GM21360 (cell line): ENCODE results near the gene ACER1.
A peak's percentile ranks its signal among the peaks of the same experiment; 100 is the strongest.
"Not testable (repeated sequence)": the region's sequence is repeated elsewhere in the genome, so short reads cannot be mapped to it uniquely, and the experiment has no call there.

Experiments used
- ATAC-seq: cut with Tn5 transposase; IDR thresholded peaks from one replicate; pipeline ENCODE4 v1.9.1; 2021; ENCODE audit warnings: mild to moderate bottlenecking, moderate library complexity; ENCODE audit not compliant: unreplicated experiment

The ACER1 gene

GRCh38 chr19:6297202-6297601 lies 36.2 kb downstream of the ACER1 start:
- ATAC-seq: no peak

GRCh38 chr19:6292006-6292405 lies 41.4 kb downstream of the ACER1 start:
- ATAC-seq: no peak

DNA sequence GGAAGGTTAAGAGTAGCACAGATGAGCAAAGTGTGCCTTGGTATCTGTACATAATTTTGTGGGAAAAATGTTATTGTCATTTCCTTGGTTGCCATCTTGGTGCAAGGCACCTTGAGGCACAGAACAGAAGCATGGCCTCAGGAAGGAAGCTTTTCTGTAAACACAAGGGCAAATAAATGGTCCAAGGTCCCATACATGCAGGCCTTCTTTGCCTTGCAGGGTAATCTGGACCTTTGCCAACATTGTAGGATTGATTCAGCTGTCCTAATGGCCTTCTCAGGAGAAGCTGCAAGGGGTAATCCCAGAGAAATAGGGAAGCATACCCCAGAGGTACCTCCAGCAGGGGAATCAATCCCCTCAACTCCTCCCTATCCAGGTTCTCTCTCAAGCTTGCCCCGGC lies 44.7 kb downstream of the ACER1 start:
- ATAC-seq: no peak

DNA sequence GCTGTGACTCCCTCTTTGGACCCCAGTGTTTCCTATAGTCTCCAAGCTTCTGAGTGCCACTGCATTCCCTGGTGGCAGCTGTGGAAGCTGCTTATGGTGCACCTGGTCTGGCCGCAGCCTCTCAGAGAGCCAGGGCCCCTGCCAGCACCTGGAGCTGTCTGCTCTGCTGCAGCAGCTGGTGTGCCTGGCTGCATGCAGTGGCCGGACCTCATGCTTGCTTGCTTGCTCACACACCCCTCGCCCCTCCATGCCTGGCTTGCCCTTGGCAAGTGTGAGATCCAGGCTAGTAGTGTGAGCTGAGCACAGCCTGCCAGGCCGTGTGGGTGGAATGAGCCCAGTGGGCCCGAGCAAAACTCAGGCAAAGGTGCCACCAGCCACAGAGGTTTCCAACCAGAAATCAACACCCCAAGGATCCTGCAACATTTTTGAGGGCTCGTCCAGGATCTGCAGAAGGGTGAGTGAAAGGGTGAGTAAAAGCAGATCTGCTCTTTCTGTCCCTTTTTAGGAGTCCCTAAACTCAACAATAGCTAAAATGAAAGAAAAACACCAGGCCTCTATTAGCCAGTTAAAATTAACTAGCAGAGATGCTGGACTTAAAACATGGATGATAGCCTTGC lies 46.0 kb downstream of the ACER1 start:
- no peak for ATAC-seq

- no peak for ATAC-seq
These were observed 46.7 kb downstream of the ACER1 start for GRCh38 chr19:6286676-6287075.

DNA sequence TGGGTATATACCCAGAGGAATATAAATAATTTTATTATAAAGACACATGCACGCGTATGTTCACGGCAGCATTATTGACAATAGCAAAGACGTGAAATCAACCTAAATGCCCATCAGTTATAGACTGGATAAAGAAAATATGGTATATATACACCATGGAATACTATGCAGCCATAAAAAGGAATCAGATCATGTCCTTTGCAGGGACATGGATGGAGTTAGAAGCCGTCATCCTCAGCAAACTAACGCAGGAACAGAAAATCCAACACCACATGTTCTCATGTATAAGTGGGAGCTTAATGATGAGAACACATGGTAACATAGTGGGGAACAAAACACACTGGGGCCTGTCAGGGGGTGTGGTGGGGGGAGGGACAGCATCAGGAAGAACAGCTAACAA lies 51.0 kb downstream of the ACER1 start:
- not testable (repeated sequence) for ATAC-seq

DNA sequence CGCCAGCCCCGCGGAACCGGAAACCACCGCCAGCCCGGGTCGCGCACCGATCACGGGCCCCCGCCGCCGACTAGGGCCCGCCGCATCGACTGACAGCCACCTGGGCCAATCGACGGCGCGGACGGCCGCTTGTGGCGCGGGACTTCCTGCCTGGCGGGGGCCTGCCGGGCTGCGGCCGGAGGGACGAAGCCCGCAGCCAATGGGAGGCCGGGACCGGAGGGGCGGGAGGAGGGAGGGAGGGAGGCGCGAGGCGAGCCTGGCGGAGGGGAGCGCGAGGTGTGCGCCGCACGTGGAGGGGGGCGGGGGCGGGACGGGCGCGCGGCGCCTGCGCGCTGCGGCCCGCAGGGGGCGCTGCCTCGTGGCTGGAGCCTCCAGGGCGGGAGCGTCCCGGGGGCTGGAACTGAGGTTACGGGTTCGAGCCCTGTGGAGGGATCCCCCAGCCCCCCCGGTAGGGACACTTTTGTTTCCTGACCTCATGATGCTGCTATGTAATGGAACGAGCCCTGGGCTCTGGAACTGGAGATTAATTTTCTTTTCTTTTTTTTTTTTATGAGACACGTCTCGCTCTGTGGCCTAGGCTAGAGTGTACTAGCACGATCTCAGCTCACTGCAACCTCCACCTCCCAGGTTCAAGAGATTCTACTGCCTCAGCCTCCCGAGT lies 53.4 kb downstream of the ACER1 start, which contains the start of gene MLLT1:
TSS of gene MLLT1 (minus strand) at position 45 of the 661 bp plus-strand sequence. CDS start 191 bp downstream, outside the sequence.
- ATAC-seq: peak; percentile 78

DNA sequence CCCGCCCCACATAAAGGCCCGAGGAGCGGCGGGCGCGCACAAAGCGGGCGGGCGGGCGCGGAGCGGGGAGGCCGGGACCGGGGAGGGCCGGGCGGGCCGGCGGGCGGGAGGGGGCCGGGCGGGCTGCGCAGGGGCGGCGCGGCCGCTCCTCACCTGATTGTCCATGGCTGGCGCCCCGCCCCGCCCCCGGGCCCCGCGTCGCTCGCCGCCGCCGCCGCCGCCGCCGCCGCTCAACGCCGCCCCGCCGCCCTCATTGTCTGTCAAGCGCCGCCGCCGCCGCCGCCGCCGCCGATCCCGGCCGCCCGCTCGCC lies 53.8 kb downstream of the ACER1 start:
- ATAC-seq: peak; percentile 24

DNA sequence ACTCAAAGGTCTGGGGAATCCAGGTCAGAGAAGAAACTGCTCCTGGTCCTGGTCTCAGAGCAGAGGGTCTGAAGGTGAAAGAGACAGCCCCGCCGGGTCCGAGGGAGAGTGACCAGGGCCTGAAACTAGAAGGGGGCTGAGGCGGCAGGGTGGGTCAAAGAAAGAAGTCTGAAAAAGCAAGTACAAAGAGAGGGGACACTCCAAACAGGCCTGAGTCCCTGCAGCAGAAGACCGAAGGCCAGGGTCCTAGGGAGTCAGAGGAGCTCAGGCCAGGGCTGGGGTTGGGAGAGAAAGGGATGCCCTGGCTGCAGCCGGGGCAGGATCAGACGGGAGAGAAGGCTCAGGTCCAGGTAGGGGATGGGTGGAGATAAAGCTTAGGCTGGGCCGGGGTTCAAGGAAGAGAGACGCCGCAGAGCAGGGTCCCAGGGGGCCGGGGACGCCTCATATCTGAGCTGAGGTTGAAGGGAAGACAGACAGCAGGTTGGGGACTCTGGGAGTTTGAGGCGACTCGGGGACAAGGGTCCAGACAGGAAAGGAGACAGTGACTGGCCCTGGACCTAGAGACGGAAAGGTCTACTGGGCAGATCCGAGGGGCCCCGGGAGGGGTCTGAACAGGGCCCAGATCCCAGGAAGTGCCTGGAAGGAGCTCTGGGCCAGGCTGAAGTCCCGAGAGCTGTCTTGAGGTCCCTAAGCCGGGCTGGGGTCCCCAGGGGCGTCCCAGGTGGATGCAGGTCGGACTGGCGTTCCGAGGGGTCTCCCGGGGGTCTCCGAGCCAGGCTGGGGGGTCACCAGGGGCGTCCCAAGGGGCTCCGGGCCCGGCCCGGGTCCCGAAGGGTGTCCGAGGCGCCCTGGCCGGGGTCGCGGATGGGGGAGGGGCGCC lies 54.4 kb downstream of the ACER1 start:
- peak; percentile 10 for ATAC-seq

DNA sequence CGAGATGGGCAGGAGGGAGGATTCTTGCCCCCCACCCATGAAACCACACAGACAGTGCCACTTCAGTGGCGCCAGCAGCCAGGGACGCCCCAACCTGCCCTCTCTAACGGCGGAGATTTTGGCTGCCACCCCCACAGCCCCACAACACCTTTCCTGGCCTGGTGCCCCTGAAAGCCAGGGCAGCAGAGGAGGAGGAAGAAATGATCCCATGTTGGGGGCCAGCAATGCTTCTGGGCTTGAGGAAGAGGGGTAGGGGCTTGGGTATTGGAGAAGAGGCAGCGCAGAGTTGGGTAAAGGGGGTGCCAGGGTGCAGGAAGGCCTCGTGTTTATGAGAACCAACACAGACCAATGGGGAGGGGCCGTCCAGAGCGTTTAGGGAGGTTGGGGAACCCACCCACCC lies 55.4 kb downstream of the ACER1 start:
- no peak for ATAC-seq

GRCh38 chr19:6276447-6276846 lies 57.0 kb downstream of the ACER1 start:
- no peak for ATAC-seq

DNA sequence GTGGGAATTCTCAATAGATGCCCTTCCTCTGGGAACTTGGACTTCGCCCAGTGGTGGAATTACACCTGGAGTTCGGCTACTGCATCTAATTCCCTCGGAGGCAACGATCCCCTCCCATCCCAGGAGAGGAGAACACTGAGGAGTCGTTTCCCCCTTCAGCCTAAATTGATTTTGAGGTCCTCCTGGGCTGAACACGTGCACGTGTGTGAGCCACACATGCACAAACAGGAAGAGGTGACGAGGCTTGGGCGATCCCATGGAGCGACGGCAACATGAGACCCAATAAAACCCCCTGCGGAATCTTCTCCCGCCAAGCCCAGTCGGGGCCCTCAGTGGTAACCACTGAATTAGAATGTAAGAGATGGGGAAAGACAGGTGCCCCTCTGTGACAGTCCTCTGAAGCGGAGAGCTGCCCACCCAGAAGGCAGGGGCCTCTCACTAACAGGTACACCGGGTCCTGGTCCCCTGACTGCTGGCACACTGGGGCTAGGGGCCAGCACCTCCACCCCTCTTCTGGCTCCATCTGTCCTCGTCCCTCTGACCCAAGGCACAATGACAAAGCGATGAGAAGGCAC lies 58.2 kb downstream of the ACER1 start:
- no peak for ATAC-seq

DNA sequence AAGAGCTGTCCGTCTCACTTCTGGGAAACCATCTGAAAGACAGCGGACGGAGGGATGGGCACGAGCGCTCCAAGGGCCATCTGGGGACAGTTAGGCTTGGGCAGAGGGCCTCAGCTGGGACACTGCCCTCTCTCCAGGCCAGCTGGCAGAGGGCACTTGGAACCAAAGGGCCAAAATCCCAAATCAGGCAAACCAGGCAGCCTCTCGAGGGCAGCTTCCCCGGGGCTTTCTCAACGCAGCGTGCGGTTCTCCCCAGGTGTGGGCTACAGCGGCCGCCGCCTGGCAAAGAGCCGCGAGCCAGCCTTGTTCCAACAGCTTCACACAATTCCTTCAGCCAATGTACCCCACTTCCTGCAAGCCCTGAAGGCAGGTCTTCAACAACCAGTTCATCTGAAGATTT lies 58.7 kb downstream of the ACER1 start:
- no peak for ATAC-seq

DNA sequence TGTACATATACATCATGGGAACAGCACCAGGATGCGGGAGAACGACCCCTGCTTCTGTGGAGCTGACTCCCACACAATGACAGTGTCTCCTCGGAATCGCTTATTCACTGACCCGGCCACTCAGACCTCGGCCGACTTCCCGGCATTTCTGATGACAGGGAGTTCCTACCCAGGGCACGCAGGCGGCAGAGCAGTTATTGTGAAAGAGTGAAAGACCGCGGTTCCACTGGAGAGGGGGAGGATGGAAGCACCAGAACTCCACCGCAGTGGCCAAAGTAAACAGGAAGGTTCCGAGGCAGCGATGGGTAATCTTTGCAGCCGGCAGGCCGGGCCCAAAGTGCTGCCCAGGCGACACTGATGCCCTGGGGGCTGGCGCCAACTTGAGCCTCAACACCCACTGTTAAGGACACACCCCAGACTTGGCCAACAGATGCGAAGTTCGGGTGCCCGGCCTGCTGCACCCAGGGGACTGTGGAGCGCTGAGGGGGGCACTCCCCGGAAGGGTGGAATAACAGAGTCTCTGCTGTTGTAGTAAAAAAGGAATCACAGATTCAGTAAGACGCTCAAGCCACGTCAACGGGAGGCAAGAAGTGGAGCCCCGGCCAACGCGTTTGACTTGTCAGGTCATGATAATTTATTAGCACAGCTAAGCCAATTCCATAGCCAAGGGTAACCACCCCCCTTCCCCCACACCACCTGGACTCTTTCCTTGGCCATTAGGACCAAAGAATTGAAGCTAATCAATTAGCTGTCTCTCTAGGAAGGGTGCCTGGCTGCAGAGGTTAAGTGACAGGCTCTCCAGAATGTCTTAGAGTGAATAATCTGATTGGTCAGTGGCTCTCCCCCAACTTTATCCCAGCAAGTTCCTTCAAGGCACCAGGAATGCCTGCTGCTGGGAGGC lies 59.5 kb downstream of the ACER1 start:
- no peak for ATAC-seq

DNA sequence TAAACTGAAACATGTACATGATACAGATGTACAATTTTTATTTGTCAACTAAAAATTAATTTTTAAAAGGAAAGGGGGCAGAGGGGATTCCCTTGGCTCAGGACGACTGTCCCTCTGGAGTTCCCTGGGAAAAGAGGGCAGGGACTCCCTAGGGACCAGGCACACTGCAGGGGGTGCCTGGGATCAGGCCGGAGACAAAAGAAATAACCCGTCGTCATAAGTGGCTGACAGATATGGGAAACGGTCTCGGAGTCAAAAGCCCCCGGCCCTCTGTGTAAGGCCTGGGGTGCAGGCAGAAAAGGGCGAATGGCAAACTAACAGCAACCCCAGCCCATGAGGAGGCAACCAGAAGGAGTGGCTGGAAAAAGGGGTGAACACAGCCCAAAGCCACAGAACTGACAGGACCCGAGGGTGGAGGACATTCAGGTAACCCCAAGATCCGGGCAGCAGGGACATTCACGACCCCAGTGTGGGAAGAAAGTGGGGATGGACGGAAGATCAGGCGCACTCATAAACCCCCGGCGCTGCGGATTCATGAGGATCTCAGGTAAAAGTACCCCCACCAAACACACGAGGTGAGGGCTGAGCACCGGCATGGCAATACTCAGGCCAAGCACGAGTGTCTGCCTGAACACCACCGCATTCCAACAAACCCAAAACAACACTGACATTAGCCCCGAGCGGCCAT lies 60.4 kb downstream of the ACER1 start:
- no peak for ATAC-seq

DNA sequence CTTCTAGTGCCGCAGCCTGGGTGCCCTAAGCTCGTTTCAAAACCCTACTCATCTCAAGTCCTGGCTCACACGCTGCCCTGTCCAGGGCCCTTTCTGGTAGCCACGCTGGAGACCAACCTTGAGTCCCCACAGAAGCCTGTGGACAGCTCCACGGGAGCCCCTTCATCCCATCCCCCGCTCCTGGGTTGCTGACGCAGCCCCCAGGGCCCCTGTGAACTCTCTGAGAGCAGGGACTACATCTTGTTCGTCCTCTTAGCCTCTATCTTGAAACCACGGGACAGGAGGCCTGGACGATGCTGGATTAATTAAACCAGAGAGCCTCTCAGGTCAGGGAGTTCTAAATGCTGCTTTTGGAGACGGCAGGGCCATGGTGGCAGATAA lies 61.0 kb downstream of the ACER1 start:
- ATAC-seq: no peak

DNA sequence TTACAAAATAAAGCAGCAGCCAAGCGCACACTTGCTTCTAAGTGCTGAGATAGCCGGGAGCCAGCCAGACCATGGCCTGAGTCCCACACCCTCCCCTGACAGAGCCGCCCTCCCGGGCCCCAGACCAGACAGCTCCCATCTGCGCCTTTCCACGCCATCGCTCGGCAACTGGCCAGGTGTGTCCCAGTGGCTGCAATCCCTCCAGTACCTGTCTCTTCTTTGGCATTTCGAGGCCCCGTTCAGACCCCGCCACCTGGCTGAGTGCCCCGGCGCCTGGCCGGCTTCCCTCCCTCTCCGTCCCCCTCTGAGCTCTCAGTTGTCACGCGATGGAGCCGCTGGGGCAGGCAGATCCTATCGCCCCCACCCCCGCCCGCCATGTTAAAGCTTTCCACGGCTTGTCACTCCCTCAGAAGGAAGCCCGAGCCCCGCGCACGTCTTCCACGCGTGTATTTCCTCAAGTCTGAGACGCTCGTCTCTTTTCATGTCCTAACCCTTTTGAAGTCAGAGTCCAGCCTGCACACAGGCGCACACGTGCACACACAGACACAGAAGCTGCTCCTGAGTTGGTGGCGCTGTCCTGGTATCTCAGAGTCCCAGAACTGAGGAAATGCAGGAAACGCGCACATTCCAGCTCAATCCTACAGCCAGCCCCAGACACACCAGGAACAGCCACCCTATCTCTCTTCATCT lies 61.5 kb downstream of the ACER1 start:
- no peak for ATAC-seq

GRCh38 chr19:6271251-6271650 lies 62.2 kb downstream of the ACER1 start:
- no peak for ATAC-seq

GRCh38 chr19:6270822-6271221 lies 62.6 kb downstream of the ACER1 start:
- no peak for ATAC-seq
